WTC11 (cell line): ENCODE measurements around the gene MIPOL1. TPM values are rescaled to one million over a fixed set of nuclear protein-coding genes. Genes with fewer than 3 reads are reported as not detected.

ENCODE experiments used
- ATAC-seq: fragments of 200-7000 bp; cut with Tn5 transposase; 2 replicates; pipeline ENCODE4 v1.10.0; 2021; ENCODE audit warnings: mild to moderate bottlenecking, moderate library complexity
- CTCF ChIA-PET: fragments of 300-600 bp; sonication (Branson Sonifier 250); formaldehyde crosslinking; loops from one replicate; lab custom pipeline; 2021; ENCODE audit warnings: antibody characterized with exemption; lab: Charles Lee
- POLR2A ChIA-PET: fragments of 350-600 bp; sonication (Branson Sonifier 250); formaldehyde crosslinking; loops from one replicate; lab custom pipeline; 2021; ENCODE audit warnings: antibody characterized with exemption; lab: Charles Lee
- DNase-seq: peaks from one replicate; pipeline ENCODE4 v3.0.0; 2021; ENCODE audit warnings: low spot score
- H3K27ac Mint-ChIP-seq: 2 replicates; pipeline ENCODE4 v1.8.0; 2021; ENCODE audit warnings: mixed read lengths
- H3K27me3 Mint-ChIP-seq: 2 replicates; pipeline ENCODE4 v1.8.0; 2021; ENCODE audit warnings: low read depth, mild to moderate bottlenecking, moderate library complexity, mixed read lengths
- H3K36me3 Mint-ChIP-seq: 2 replicates; pipeline ENCODE4 v1.8.0; 2021; ENCODE audit warnings: mixed read lengths
- H3K4me1 Mint-ChIP-seq: 2 replicates; pipeline ENCODE4 v1.8.0; 2022; ENCODE audit warnings: mixed read lengths
- H3K4me3 Mint-ChIP-seq: 2 replicates; pipeline ENCODE4 v1.8.0; 2021; ENCODE audit warnings: mild to moderate bottlenecking, moderate library complexity, mixed read lengths
- H3K9me3 Mint-ChIP-seq: 2 replicates; pipeline ENCODE4 v1.8.0; 2021; ENCODE audit warnings: mixed read lengths
- CREB1 ChIP-seq: sonication (generic); formaldehyde crosslinking; IDR thresholded peaks from 2 replicates; pipeline ENCODE4 v1.8.0; 2023; ENCODE audit warnings: mild to moderate bottlenecking, missing genetic modification reagents
- ELF4 ChIP-seq: sonication (generic); formaldehyde crosslinking; IDR thresholded peaks from 2 replicates; pipeline ENCODE4 v1.8.1; 2022; ENCODE audit warnings: low read depth, mild to moderate bottlenecking, moderate library complexity, missing genetic modification reagents
- HMGA2 ChIP-seq: fragments of 250-450 bp; sonication (Bioruptor Pico); IDR thresholded peaks from 2 replicates; pipeline ENCODE4 v1.4.0; 2021; ENCODE audit warnings: mild to moderate bottlenecking, moderate library complexity
- IRF2 ChIP-seq: sonication (generic); formaldehyde crosslinking; IDR thresholded peaks from 2 replicates; pipeline ENCODE4 v1.8.0; 2022; ENCODE audit warnings: low read depth, missing genetic modification reagents, borderline replicate concordance
- MYBL2 ChIP-seq: sonication (generic); formaldehyde crosslinking; IDR thresholded peaks from 2 replicates; pipeline ENCODE4 v1.8.1; 2023; ENCODE audit warnings: mild to moderate bottlenecking, moderate library complexity, missing genetic modification reagents
- NFYB ChIP-seq: sonication (generic); formaldehyde crosslinking; conservative IDR thresholded peaks from 2 replicates; pipeline ENCODE4 v1.8.0; 2022; ENCODE audit warnings: low read depth, missing genetic modification reagents
- NR2C2 ChIP-seq: sonication (generic); formaldehyde crosslinking; IDR thresholded peaks from 2 replicates; pipeline ENCODE4 v1.8.0; 2022; ENCODE audit warnings: mild to moderate bottlenecking, missing genetic modification reagents
- PRRX2 ChIP-seq: fragments of 250-450 bp; sonication (Bioruptor Pico); IDR thresholded peaks from 2 replicates; pipeline ENCODE4 v1.8.0; 2021; ENCODE audit warnings: mild to moderate bottlenecking
- TCF7 ChIP-seq: sonication (generic); formaldehyde crosslinking; IDR thresholded peaks from 2 replicates; pipeline ENCODE4 v1.8.0; 2022; ENCODE audit warnings: mild to moderate bottlenecking, low read depth, missing genetic modification reagents, moderate library complexity
- TEAD1 ChIP-seq: sonication (generic); formaldehyde crosslinking; IDR thresholded peaks from 2 replicates; pipeline ENCODE4 v1.8.0; 2022; ENCODE audit warnings: mild to moderate bottlenecking, missing genetic modification reagents
- ZBTB21 ChIP-seq: sonication (generic); formaldehyde crosslinking; IDR thresholded peaks from 2 replicates; pipeline ENCODE4 v1.8.1; 2023; ENCODE audit warnings: mild to moderate bottlenecking, missing genetic modification reagents, borderline replicate concordance
- ZNF138 ChIP-seq: sonication (generic); formaldehyde crosslinking; conservative IDR thresholded peaks from 2 replicates; pipeline ENCODE4 v1.8.1; 2022; ENCODE audit warnings: mild to moderate bottlenecking, moderate library complexity, missing genetic modification reagents
- ZNF232 ChIP-seq: sonication (generic); formaldehyde crosslinking; IDR thresholded peaks from 2 replicates; pipeline ENCODE4 v1.8.0; 2022; ENCODE audit warnings: mild to moderate bottlenecking, missing genetic modification reagents
- total RNA-seq: library from RNA; stranded (reverse); gene quantifications from 3 replicates; pipeline ENCODE4 v1.2.3, GENCODE V29; 2021
- TF ChIP-seq, protein P1 (sequence below): sonication (generic); formaldehyde crosslinking; IDR thresholded peaks from 2 replicates; pipeline ENCODE4 v1.8.1; 2023; ENCODE audit warnings: mild to moderate bottlenecking, missing genetic modification reagents
- TF ChIP-seq, protein P2 (sequence below): sonication (generic); formaldehyde crosslinking; IDR thresholded peaks from 2 replicates; pipeline ENCODE4 v1.8.0; 2023; ENCODE audit warnings: missing genetic modification reagents, mild to moderate bottlenecking, borderline replicate concordance
- TF ChIP-seq, protein P3 (sequence below): sonication (generic); formaldehyde crosslinking; IDR thresholded peaks from 2 replicates; pipeline ENCODE4 v1.8.0; 2023; ENCODE audit warnings: missing genetic modification reagents
- TF ChIP-seq, protein P4 (sequence below): sonication (generic); formaldehyde crosslinking; IDR thresholded peaks from 2 replicates; pipeline ENCODE4 v1.8.0; 2022; ENCODE audit warnings: mild to moderate bottlenecking, missing genetic modification reagents
- TF ChIP-seq, protein P5 (sequence below): sonication (generic); formaldehyde crosslinking; IDR thresholded peaks from 2 replicates; pipeline ENCODE4 v1.8.0; 2022; ENCODE audit warnings: mild to moderate bottlenecking, missing genetic modification reagents
- TF ChIP-seq, protein P6 (sequence below): sonication (generic); formaldehyde crosslinking; IDR thresholded peaks from 2 replicates; pipeline ENCODE4 v1.8.1; 2022; ENCODE audit warnings: mild to moderate bottlenecking, missing genetic modification reagents, moderate library complexity, borderline replicate concordance

Gene MIPOL1
- total RNA-seq, 1 experiment from 2014 or later: 13.1 TPM

DNA sequence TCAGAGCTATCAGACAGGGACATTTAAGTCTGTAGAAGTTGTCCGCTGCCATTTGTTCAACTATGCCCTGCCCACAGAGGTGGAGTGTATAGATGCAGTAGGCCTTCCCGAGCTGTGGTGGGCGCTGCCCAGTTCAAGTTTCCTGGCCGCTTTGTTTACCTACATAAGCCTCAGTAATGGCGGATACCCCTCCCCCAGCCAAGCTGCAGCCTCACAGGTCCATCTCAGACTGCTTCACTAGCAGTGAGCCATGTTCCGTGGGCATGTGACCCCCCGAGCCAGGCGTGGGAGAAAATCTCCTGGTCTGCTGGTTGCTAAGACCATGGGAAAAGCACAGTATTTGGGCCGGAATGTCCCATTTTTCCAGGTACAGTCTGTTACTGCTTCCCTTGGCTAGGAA, 165.9 kb downstream of the MIPOL1 start:
- TF ChIP-seq, protein P1, sequence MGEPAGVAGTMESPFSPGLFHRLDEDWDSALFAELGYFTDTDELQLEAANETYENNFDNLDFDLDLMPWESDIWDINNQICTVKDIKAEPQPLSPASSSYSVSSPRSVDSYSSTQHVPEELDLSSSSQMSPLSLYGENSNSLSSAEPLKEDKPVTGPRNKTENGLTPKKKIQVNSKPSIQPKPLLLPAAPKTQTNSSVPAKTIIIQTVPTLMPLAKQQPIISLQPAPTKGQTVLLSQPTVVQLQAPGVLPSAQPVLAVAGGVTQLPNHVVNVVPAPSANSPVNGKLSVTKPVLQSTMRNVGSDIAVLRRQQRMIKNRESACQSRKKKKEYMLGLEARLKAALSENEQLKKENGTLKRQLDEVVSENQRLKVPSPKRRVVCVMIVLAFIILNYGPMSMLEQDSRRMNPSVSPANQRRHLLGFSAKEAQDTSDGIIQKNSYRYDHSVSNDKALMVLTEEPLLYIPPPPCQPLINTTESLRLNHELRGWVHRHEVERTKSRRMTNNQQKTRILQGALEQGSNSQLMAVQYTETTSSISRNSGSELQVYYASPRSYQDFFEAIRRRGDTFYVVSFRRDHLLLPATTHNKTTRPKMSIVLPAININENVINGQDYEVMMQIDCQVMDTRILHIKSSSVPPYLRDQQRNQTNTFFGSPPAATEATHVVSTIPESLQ (CRISPR knock-in tag): no peak
- TF ChIP-seq, protein P2, sequence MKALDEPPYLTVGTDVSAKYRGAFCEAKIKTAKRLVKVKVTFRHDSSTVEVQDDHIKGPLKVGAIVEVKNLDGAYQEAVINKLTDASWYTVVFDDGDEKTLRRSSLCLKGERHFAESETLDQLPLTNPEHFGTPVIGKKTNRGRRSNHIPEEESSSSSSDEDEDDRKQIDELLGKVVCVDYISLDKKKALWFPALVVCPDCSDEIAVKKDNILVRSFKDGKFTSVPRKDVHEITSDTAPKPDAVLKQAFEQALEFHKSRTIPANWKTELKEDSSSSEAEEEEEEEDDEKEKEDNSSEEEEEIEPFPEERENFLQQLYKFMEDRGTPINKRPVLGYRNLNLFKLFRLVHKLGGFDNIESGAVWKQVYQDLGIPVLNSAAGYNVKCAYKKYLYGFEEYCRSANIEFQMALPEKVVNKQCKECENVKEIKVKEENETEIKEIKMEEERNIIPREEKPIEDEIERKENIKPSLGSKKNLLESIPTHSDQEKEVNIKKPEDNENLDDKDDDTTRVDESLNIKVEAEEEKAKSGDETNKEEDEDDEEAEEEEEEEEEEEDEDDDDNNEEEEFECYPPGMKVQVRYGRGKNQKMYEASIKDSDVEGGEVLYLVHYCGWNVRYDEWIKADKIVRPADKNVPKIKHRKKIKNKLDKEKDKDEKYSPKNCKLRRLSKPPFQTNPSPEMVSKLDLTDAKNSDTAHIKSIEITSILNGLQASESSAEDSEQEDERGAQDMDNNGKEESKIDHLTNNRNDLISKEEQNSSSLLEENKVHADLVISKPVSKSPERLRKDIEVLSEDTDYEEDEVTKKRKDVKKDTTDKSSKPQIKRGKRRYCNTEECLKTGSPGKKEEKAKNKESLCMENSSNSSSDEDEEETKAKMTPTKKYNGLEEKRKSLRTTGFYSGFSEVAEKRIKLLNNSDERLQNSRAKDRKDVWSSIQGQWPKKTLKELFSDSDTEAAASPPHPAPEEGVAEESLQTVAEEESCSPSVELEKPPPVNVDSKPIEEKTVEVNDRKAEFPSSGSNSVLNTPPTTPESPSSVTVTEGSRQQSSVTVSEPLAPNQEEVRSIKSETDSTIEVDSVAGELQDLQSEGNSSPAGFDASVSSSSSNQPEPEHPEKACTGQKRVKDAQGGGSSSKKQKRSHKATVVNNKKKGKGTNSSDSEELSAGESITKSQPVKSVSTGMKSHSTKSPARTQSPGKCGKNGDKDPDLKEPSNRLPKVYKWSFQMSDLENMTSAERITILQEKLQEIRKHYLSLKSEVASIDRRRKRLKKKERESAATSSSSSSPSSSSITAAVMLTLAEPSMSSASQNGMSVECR (CRISPR knock-in tag): no peak
- TF ChIP-seq ZNF232 (CRISPR knock-in tag) (no peak), ZNF138 (CRISPR knock-in tag) (no peak), IRF2 (CRISPR knock-in tag) (no peak), MYBL2 (CRISPR knock-in tag) (no peak)
- POLR2A ChIA-PET: no interaction called here
- H3K27ac Mint-ChIP-seq: no peak overlapping the region
- DNase-seq (no peak), ATAC-seq (no peak)
- CTCF ChIA-PET: no interaction called here
- peaks cover 38% of the 10 kb centered on the region for H3K9me3 Mint-ChIP-seq
- peaks cover 25% of the 10 kb centered on the region for H3K36me3 Mint-ChIP-seq
- H3K27me3 Mint-ChIP-seq: no peaks in the 10 kb centered on the region
- H3K4me1 Mint-ChIP-seq: no peaks in the 10 kb centered on the region
- no peak overlapping the region for H3K4me3 Mint-ChIP-seq

DNA sequence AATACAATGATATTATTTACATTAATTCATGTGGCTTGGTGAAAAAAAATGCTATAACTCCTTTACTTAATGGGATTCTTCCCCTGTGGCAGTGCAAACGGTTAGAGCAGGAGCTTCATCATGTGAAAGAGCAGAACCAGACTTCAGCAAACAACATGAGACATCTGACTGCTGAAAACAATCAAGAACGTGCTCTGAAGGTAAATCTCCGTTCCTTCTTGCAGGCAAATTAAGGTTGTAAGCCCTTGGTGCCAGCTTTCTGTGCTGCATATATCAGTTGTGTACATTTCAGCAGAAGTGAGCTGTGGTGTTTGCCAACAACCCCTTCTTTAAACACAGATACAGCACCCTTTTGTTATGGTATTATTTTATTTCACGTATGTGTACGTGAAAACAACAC, 171.7 kb downstream of the MIPOL1 start:
- DNase-seq (no peak), ATAC-seq (no peak)
- Mint-ChIP-seq H3K36me3 (peaks cover 12% of the 10 kb centered on the region), H3K4me3 (no peak overlapping the region), H3K4me1 (no peaks in the 10 kb centered on the region), H3K9me3 (peaks cover 15% of the 10 kb centered on the region), H3K27me3 (no peaks in the 10 kb centered on the region), H3K27ac (no peak overlapping the region)
- ChIA-PET POLR2A (no interaction called here), CTCF (no interaction called here)
- TF ChIP-seq, protein P3, sequence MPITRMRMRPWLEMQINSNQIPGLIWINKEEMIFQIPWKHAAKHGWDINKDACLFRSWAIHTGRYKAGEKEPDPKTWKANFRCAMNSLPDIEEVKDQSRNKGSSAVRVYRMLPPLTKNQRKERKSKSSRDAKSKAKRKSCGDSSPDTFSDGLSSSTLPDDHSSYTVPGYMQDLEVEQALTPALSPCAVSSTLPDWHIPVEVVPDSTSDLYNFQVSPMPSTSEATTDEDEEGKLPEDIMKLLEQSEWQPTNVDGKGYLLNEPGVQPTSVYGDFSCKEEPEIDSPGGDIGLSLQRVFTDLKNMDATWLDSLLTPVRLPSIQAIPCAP (CRISPR knock-in tag): no peak
- TF ChIP-seq HMGA2 (CRISPR knock-in tag) (no peak), NFYB (CRISPR knock-in tag) (no peak), ZBTB21 (no peak), TCF7 (CRISPR knock-in tag) (no peak), PRRX2 (CRISPR knock-in tag) (no peak), CREB1 (CRISPR knock-in tag) (no peak), NR2C2 (CRISPR knock-in tag) (no peak), ELF4 (CRISPR knock-in tag) (no peak), TEAD1 (CRISPR knock-in tag) (no peak)
- TF ChIP-seq, protein P4, sequence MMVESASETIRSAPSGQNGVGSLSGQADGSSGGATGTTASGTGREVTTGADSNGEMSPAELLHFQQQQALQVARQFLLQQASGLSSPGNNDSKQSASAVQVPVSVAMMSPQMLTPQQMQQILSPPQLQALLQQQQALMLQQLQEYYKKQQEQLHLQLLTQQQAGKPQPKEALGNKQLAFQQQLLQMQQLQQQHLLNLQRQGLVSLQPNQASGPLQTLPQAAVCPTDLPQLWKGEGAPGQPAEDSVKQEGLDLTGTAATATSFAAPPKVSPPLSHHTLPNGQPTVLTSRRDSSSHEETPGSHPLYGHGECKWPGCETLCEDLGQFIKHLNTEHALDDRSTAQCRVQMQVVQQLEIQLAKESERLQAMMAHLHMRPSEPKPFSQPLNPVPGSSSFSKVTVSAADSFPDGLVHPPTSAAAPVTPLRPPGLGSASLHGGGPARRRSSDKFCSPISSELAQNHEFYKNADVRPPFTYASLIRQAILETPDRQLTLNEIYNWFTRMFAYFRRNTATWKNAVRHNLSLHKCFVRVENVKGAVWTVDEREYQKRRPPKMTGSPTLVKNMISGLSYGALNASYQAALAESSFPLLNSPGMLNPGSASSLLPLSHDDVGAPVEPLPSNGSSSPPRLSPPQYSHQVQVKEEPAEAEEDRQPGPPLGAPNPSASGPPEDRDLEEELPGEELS: no peak
- TF ChIP-seq, protein P5, sequence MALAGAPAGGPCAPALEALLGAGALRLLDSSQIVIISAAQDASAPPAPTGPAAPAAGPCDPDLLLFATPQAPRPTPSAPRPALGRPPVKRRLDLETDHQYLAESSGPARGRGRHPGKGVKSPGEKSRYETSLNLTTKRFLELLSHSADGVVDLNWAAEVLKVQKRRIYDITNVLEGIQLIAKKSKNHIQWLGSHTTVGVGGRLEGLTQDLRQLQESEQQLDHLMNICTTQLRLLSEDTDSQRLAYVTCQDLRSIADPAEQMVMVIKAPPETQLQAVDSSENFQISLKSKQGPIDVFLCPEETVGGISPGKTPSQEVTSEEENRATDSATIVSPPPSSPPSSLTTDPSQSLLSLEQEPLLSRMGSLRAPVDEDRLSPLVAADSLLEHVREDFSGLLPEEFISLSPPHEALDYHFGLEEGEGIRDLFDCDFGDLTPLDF (CRISPR knock-in tag): no peak
- TF ChIP-seq, protein P6, sequence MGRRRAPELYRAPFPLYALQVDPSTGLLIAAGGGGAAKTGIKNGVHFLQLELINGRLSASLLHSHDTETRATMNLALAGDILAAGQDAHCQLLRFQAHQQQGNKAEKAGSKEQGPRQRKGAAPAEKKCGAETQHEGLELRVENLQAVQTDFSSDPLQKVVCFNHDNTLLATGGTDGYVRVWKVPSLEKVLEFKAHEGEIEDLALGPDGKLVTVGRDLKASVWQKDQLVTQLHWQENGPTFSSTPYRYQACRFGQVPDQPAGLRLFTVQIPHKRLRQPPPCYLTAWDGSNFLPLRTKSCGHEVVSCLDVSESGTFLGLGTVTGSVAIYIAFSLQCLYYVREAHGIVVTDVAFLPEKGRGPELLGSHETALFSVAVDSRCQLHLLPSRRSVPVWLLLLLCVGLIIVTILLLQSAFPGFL (CRISPR knock-in tag): no peak
